GOT3 (cell line): ENCODE measurements around the gene PREX1.
"Not testable (repeated sequence)": the region's sequence is repeated elsewhere in the genome, so short reads cannot be mapped to it uniquely, and the experiment has no call there.

Experiments used
- DNase-seq: peaks from one replicate; lab custom pipeline; 2025; ENCODE audit warnings: mixed read lengths; lab: John Stamatoyannopoulos, UW

Gene PREX1

GRCh38 chr20:48791666-48792071 is 36.1 kb downstream of the PREX1 start:
- DNase-seq = no peak

- no peak for DNase-seq
These were observed 36.8 kb downstream of the PREX1 start for GRCh38 chr20:48791014-48791413.

GRCh38 chr20:48790473-48791003 is 37.3 kb downstream of the PREX1 start:
- DNase-seq = no peak

- no peak for DNase-seq
These were observed 37.9 kb downstream of the PREX1 start for GRCh38 chr20:48789781-48790472.

GRCh38 chr20:48789185-48789668 is 38.6 kb downstream of the PREX1 start:
- DNase-seq = no peak

GRCh38 chr20:48788486-48789072 is 39.2 kb downstream of the PREX1 start:
- DNase-seq = no peak

GRCh38 chr20:48787861-48788375 is 39.9 kb downstream of the PREX1 start:
- no peak for DNase-seq

GRCh38 chr20:48786951-48787705 is 40.7 kb downstream of the PREX1 start:
- DNase-seq = no peak

GRCh38 chr20:48785801-48786200 is 42.0 kb downstream of the PREX1 start:
- DNase-seq = no peak

GRCh38 chr20:48785256-48785655 is 42.5 kb downstream of the PREX1 start:
- DNase-seq = no peak

GRCh38 chr20:48784273-48784641 is 43.5 kb downstream of the PREX1 start:
- DNase-seq = no peak

- DNase-seq = no peak
These were observed 44.1 kb downstream of the PREX1 start for GRCh38 chr20:48783533-48784272.

- no peak for DNase-seq
These were observed 44.9 kb downstream of the PREX1 start for GRCh38 chr20:48782901-48783308.

- no peak for DNase-seq
These were observed 45.7 kb downstream of the PREX1 start for GRCh38 chr20:48782053-48782452.

- no peak for DNase-seq
These were observed 46.2 kb downstream of the PREX1 start for GRCh38 chr20:48781634-48782033.

GRCh38 chr20:48779435-48779834 is 48.4 kb downstream of the PREX1 start:
- no peak for DNase-seq

GRCh38 chr20:48777821-48778220 is 50.0 kb downstream of the PREX1 start:
- no peak for DNase-seq

GRCh38 chr20:48777005-48777404 is 50.8 kb downstream of the PREX1 start:
- no peak for DNase-seq

- no peak for DNase-seq
These were observed 51.5 kb downstream of the PREX1 start for GRCh38 chr20:48776306-48776705.

- DNase-seq = not testable (repeated sequence)
These were observed 52.3 kb downstream of the PREX1 start for GRCh38 chr20:48775545-48775944.

GRCh38 chr20:48774696-48775095 is 53.1 kb downstream of the PREX1 start:
- DNase-seq = no peak
